SK-N-MC (cell line): Measurements from ENCODE around the gene HEATR1.

Experiments used
- EZH2 ChIP-seq: fragments of 200-600 bp; sonication (generic); IDR thresholded peaks from one replicate; pipeline ENCODE4 v1.6.1; 2017; ENCODE audit warnings: antibody characterized with exemption
- POLR2AphosphoS5 ChIP-seq: IDR thresholded peaks from 2 replicates; pipeline ENCODE4 v1.6.1; 2012; ENCODE audit warnings: mild to moderate bottlenecking, low read depth, low read length, borderline replicate concordance

GRCh38 chr1:236507022-236507700, 97.2 kb downstream of the HEATR1 start:
- no peak for TF ChIP-seq EZH2
- no peak for TF ChIP-seq POLR2AphosphoS5
